Embryonic facial prominence (tissue), 1 donor: ENCODE results near the gene CCDC82.

Source experiments
- DNase-seq: peaks from one replicate; pipeline ENCODE4 v3.0.0-alpha.2; 2016; ENCODE audit errors: extremely low spot score

CCDC82 gene

DNA sequence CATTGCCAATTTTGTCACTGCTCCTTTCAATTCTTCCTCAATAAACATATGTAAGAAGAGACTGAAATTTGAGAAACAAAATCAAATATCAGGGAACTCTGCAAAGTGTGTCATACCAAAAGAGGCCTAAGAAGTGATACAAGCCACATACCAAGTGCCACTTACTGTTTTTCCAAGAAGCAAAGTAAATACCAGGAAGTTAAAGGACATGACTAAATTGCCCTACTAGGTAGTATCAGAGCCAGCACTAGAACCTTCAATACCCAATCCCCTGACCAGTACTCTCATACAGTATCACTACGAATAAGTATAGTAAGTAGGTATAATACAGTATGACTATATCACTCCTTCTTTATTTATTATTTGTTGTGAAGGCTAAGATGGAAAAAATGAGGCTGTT, 60.3 kb downstream of the CCDC82 start:
- no peak for DNase-seq

DNA sequence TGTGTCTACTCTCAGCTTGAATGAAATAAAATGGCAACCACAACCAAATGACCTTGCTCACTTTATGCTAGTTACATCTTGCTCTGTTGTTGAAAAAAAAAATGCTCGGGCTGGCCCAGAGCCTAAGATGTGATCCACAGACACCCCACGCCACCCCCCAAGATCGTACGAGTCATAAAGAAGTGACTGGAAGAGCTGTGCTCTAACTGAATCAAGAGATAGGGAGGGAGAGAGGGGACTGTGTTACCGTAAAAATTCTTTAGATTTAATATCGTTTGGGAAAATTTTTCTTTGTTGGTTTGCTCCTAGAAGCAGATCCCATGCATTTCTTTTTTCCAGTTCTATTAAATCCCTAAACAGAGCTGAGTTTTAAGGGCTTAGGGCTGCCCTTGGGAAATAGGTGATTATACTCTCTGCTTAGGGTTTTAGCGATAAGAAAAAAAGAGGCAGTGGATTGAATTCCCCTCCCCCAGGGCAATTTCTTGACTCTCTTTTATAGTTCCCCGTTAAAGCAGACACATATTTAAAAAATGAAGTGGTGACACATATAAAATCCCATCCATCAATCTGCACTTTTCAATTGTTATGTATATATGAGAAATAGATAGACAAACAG, 61.2 kb downstream of the CCDC82 start:
- no peak for DNase-seq

DNA sequence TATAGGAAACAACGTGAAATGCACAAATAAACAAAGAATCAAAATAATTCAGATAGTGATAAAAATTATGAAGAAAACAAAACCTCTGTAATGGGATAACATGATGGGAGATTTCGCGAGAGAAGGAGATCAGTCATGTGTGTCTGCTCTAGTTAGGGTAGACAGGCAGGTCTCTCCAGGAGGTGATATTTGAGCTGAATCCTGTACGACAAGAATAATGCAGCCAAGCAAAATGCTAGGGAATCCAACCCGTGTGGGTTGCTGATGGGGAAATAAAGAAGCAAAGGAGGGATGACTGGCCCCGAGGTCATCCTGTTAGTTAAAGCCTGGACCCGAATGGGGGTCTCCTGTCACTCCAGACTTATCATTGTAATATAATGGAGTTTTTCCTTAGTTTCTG, 62.8 kb downstream of the CCDC82 start:
- DNase-seq: no peak

DNA sequence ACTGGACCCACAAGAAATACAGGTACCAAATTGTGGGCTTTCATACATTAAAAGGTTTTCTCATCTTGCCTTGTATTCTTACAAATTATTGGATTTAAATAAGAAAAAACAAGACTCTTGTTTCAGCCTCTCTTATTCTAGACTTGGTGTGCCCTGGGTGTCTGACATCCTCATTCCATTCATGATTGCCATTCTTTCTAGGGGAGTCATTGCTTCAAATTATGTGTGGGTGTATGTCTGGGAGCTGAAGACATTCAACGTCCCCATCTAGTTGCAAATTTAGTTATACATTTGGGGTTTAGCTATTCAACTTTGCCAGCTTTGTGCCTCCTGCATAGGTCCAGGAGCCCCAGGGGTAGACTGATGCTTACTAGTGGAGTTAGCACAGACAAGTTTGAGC, 64.8 kb downstream of the CCDC82 start:
- no peak for DNase-seq

- no peak for DNase-seq
Observed at GRCh38 chr11:96323642-96323985, 66.1 kb downstream of the CCDC82 start.

DNA sequence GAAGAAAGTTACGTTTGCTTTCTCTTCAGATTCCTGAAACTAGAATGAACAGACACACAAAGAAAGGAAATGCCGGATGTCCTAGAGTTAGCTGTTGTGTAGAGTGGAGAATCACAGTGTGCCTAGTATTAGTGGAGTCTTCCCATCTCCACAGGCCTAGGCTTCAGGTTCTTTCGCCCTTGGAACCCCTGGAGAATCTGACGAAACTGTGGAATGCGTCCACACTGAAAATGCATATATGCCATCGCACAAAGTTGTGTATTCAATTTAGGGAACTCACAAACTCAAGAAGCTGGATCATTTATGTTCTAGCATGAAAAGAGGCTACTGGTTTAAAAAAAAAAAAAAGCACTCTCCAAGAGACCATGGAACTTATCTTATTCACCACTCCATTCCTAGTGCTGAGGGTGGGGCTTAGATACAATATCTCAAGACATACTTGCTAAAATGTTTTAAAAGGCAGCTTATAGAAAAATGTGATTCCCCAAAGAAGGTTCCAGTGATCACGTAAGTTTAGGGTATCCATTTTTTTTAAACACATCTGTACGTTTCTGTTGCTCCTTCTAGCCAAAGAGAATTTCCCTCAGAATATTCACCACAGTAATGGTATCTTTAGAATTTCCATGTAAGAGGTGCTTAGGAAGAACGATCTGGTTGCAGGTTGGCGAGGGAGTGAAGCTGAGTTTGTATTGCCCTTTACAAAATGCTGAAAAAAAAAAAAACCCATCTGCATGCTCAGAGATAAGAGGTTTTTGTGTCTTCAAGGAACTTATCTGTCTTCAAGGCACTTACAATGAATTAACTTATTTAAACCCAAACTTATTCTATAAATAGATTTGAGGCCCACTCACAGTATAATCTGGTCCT, 66.7 kb downstream of the CCDC82 start:
- DNase-seq: no peak

DNA sequence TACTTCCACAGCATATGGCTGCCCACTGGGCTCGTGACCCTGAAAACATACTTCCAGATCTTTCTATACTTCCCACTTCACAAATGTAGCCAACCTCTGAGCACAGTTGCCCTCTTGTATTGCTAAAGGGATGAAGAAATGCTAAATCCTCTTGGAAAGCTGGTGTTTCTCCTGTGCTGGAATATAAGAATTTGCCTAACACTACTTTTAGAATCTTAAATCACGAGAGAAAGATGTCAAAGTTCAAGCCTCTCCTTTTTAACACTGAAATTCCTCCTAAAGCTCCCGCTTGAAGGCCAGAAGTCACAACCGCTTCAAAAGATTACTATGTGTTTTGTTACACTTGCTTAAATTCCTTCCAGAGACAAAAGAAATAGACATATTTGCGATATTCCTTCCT, 68.6 kb downstream of the CCDC82 start:
- no peak for DNase-seq

DNA sequence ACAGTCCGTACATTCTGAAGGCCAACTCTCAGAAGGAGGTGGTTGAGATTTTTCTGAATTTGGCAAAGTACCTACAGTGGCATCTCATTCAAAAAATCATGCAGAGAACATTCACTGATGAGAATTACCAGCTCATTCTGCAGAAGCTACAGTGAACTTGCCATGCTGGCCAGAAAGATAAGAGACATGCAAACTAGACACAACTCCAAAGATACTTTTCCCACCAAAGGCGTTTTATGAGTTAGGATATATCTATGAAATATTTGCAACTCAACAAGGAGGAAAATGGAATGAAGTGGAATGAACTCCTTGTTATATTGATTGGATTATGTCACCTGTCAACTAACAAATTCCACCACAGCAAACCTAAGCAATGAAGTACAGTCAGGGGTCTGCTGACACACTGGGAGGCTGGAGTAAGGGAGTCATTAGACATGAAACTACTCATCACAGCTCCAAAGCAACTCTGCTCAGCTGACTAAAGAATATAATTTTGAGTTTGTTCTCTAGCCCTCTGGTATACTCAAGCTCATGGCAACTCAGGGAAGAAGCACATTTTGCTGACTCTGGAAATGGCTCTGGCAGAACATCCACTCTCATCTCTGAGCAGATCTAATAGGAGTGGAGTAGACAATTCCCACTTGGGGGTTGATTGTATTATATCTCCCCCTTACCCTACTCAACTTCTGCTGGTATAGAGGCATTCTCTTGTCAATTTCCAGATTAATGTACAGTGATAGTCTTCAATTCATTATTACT, 69.6 kb downstream of the CCDC82 start:
- DNase-seq: no peak

DNA sequence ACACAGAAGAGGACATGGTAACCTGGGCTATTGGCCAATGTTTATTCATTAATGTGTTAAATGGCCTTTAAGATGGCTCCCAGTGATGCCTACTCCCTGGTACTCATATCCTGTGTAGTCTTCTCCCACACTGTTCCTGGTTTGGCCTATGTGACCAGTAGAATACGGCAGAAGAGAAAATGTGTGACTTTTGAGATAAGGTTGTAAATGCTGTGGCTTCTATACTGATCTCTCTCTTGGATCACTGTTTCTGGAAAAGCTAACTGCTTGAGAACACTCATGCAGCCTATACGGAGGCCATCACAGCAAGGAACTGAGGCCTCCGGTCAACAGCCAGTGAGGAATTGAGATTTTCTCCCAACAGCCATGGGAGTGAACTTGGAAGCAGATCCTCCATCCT, 70.9 kb downstream of the CCDC82 start:
- DNase-seq: no peak

- no peak for DNase-seq
Observed at GRCh38 chr11:96318399-96318798, 71.3 kb downstream of the CCDC82 start.

GRCh38 chr11:96317985-96318384, 71.7 kb downstream of the CCDC82 start:
- DNase-seq: no peak

GRCh38 chr11:96317571-96317970, 72.1 kb downstream of the CCDC82 start:
- DNase-seq: no peak

DNA sequence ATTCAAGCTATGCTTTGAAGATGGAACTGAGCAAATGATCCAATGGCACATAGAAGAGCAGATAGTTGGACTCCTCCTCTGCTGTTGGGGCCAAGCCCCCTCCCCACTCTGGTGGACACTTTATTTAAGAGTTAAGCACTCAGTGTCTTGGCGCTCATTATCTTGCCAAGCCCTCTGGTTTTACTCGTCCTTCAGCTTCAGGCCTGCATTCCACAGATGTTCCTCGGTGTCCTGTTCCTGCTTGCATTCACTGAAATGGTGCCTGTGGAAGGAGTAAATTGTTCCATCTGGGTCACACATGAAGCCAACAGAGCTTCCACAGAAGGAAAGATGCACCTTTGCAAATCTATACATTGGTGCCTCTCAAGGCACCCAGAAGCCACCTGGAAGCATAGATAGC, 72.8 kb downstream of the CCDC82 start:
- no peak for DNase-seq

DNA sequence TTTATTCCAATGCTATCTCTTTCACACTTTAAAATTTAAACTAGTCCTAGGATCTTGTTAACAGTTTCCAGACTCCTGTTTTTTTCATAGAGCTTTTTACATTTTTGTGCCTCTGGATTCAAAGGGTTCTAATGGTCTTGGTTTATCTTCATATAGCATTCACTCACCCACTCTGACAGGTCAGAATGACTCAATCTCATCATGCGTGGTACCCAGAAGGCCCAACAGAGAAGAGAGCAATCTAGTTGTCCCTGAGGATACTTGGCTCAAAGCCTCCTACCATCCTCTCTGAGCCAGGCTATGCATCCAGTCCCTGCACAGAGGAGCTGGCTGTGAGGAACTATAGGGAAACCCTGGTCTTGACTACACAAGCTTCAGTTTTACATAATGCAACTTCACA, 74.2 kb downstream of the CCDC82 start:
- DNase-seq: no peak

GRCh38 chr11:96314326-96315020, 75.2 kb downstream of the CCDC82 start:
- DNase-seq: no peak

DNA sequence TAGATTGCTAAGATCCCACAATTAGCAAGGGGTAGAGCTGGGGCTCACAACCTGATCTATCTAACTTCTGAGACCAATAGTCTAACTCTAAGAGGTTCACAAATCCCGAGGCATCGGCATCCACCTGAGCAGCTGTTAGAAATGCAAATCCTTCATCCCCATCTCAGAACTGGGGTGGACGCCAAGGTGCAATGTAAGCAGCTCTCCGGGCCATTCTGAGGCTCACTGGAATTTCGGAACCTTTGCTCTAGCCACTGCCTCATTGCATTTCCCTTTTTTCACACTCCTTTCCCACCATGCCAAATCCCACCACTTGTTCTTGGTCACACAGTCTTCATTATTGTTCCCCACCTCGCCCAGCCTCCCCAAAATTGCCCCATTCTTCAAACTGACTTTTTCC, 76.5 kb downstream of the CCDC82 start:
- no peak for DNase-seq

DNA sequence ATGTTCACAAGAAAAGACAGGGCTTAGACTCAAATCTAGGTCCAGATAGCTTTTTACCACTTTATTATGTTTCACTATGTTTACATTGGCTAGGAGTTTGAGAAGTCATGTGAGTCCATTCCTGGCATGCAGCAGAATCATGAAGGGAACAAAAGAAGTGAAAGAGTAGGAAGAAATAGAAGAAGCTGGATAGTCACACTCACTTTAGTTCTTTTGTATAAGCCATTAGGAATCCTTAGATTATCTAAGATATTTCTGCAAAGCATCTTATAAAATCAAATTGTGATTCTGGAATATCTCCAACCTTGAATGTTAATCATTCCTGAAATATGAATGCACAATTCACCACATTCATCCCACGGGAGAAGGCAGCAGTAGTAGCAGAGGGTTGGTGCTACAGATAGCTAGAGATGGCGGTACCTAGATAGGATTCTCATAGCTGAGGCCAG, 78.6 kb downstream of the CCDC82 start:
- DNase-seq: no peak

DNA sequence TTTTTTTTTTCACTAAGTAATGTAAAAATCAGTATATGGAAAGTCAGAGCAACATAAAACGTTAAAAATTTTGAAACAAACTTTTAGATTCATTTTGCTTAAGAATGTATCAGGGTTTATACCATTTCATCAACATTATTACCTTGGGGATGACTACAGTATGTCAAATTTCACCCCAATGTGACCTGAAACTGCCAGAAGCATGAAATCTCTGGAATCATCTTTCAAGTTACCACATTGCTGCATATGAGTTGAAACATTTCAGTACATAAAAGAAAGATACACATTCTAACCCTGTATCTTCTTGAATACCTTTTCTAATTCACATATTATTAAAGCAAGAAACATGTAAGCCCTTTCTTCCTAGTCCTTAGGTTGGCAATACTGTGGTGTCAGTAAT, 79.5 kb downstream of the CCDC82 start:
- DNase-seq: no peak

DNA sequence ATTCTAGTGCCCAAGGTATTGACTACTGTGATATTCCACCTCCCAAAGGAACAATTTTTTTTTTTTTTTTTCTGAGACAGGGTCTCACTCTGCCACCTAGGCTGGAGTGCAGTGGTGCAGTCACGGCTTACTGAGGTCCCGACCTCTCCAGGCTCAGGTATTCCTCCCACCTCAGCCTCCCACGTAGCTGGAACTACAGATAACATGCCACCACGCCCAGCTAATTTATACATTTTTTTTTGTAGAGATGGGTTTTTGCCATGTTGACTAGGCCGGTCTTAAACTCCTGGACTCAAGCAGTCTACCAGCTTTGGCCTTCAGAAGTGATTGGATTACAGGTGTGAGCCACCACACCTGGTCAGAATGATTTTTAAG, 80.1 kb downstream of the CCDC82 start:
- no peak for DNase-seq

GRCh38 chr11:96309016-96309642, 80.6 kb downstream of the CCDC82 start:
- DNase-seq: no peak

DNA sequence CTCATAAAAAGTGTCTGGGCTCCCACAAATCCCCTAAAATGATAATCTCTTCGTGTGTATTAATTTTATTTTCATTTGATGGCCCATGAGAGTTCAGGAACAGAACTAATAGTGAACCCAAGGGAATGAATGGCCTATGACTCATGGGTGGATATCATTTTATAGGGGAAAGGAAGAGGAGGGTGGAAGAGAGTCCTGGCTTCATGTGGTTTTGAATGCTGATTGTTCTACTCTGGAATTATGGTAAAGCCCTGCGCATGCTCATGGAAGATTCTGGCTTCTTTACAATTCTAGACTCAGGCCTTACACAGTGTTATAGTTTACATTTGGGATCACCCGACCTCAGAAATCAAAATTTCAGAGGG, 82.0 kb downstream of the CCDC82 start:
- DNase-seq: peak; percentile 60
